Stimulated activated CD8-positive, alpha-beta memory T cell treated with anti-CD3 and anti-CD28 coated beads, Interleukin-4, amount 100 ng/mL, for 48 hours (primary cell): ENCODE data around the gene CCT5.
"Not testable (repeated sequence)": the region's sequence is repeated elsewhere in the genome, so short reads cannot be mapped to it uniquely, and the experiment has no call there.

Experiments
- DNase-seq: peaks from one replicate; pipeline ENCODE4 v3.0.0-alpha.2; 2020

The CCT5 gene

DNA sequence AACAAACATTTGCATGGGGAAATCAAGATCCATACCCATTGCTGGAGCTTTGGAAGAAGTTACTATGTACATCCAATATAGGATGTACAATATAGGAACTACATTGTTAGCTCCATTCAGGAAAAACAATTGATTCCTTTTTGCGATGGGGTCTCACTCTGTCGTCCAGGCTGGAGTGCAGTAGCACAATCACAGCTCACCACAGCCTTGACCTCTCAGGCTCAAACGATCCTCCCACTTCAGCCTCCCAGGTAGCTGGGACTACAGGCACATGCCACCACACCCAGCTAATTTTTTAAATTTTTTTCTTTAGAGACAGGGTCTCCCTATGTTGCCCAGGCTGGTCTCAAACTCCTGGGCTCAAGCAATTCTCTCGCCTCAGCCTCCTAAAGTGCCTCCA lies 2.9 kb upstream of the CCT5 start:
- not testable (repeated sequence) for DNase-seq

GRCh38 chr5:10248378-10249260 lies 1.5 kb upstream of the CCT5 start:
- no peak for DNase-seq

GRCh38 chr5:10250806-10251276 lies 761 bp downstream of the CCT5 start:
- DNase-seq, result no peak

- DNase-seq, result no peak
Observed at GRCh38 chr5:10251405-10251804, 1.3 kb downstream of the CCT5 start.

DNA sequence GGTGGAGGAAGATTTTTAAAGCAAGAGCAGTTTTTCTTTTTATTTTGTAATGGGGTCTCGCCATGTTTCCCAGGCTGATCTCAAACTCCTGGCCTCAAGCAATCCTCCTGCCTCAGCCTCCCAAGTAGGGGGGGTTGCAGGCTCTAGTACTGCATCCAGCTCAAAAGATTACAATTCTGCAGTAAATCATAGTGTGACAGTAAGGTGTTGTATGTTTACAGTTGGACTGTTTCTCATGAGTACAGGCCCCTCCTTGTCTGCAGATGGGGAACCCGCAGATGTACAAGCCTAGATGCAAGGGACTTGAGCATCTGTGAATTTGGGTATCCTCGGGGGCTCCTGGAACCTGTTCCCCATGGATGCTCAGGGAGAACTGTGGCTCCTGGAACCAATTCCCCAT lies 3.3 kb downstream of the CCT5 start:
- no peak for DNase-seq

GRCh38 chr5:10254686-10255085 lies 4.6 kb downstream of the CCT5 start:
- DNase-seq, result no peak

DNA sequence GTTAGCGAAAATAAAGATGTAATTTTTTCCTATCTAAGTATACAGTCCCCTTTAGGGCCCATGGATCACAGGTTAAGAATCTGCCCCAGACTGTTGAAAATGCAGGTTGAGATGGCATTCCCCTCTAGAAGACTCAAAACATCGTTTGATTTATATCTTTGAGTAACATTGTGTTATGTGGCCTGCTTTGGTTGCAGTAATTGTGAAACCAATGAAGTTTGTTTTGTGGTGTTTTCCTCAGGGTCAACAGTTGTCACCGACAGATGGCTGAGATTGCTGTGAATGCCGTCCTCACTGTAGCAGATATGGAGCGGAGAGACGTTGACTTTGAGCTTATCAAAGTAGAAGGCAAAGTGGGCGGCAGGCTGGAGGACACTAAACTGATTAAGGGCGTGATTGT lies 7.8 kb downstream of the CCT5 start:
- no peak for DNase-seq

- no peak for DNase-seq
Observed at GRCh38 chr5:10259899-10260298, 9.8 kb downstream of the CCT5 start.

DNA sequence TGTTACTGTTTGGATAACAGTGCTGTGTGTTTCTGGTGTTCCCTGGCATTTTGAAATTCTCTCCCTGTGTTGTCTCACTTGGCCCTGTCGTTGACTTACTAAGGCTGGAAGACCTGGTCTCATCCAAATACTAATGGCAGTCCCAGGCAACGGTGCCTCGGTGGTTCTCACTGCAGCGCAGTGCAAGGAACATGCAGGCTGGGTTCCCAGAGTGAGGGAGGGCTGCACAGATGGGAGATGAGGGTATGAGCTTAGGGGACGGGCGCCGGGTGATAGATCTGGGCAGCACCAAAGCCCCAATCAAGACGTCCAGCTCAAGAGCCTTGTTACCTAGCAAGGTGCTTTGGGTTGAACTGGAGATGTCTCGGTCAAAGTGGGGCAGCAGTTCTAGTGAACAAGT lies 11.0 kb downstream of the CCT5 start:
- DNase-seq, result no peak

GRCh38 chr5:10262121-10262774 lies 12.2 kb downstream of the CCT5 start:
- no peak for DNase-seq

DNA sequence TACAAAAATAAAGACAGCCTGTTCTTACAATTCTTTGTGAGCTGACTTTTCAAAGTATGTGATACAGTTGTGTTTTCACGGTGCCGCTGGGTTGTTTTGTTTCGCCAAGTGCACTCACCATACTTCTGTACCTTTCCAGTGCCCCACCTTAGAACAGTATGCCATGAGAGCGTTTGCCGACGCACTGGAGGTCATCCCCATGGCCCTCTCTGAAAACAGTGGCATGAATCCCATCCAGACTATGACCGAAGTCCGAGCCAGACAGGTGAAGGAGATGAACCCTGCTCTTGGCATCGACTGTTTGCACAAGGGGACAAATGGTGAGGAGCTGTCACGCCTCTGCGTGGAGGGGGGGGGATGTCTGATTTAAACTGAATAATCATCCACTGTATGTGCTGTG lies 12.9 kb downstream of the CCT5 start:
- DNase-seq, result no peak

DNA sequence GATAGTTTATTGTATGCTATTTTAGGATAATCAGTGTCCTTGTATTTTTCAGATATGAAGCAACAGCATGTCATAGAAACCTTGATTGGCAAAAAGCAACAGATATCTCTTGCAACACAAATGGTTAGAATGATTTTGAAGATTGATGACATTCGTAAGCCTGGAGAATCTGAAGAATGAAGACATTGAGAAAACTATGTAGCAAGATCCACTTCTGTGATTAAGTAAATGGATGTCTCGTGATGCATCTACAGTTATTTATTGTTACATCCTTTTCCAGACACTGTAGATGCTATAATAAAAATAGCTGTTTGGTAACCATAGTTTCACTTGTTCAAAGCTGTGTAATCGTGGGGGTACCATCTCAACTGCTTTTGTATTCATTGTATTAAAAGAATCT lies 14.5 kb downstream of the CCT5 start:
- DNase-seq, result no peak

GRCh38 chr5:10265245-10266109 lies 15.4 kb downstream of the CCT5 start:
- no peak for DNase-seq

- DNase-seq, result no peak
Observed at GRCh38 chr5:10266137-10266536, 16.1 kb downstream of the CCT5 start.

GRCh38 chr5:10266839-10267238 lies 16.8 kb downstream of the CCT5 start:
- DNase-seq, result no peak

DNA sequence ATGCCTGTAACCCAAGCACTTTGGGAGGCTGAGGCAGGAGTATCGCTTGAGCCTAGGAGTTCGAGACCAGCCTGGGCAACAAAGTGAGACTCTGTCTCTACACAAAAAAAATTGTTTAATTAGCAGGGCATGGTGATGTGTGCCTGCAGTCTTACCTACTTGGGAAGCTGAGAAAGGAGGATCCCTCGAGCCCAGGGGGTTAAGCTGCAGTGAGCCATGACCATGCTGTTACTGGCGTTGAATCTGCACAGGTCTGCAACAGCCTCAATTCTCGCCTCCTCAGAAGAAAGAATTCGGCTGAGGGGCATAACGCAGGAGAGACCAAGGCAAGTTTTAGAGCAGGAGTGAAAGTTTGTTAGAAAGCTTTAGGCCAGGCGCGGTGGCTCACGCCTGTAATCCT lies 18.0 kb downstream of the CCT5 start:
- no peak for DNase-seq

DNA sequence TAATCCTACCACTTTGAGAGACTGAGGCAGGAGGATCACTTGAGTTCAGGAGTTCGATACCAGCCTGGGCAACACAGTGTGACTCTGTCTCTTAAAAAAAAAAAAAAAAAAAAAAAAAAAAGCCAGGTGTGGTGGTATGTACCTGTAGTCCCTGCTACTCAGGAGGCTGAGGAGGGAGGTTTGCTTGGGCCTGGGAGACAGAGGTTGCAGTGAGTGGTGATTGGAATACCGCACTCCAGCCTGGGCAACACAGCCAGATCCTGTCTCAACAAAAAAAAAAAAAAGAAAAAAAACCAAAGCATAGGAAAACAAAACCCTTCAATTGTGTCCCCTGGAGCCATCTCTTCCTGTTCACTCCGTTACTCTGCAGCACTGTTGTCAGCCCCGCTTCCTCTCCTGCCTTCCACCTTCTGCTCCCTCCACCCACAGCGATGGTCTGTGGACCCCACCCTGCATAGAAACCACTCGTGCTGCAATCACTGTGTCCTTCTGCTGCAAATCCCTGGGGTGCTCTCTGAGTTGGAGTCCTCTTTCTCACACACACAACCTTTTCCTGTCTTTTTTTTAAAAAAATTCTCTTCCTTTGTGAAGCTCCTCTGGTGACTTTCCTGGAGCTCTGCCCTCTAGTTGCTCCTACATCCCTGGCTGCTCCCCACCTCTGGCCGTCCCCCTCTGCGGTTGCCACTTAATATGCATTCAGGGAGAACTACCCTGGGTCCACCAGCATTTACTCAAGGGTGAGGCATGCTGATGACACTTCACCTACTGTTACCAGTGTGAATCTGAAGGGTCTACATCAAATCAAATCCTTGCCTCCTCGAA lies 22.2 kb downstream of the CCT5 start:
- DNase-seq, result no peak

GRCh38 chr5:10272875-10273209 lies 22.8 kb downstream of the CCT5 start:
- not testable (repeated sequence) for DNase-seq

DNA sequence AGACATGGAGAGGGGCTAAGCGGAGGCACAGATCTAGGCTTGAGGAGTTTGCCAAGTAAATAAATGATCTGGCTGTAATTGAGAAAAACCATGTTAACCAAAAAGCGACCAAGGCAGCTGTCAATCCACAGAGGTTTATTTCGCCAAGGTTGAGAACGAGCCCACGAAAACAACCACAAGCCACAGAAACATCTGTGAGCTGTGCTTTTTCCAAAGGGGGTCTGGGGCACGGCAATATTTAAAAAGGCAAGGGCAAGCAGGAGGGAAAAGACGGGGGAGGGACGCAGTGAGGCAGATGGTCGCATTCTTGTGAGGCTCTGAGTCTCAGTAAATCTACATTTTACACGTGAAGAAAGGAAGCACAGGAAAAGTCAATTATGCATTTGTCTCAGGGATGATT lies 25.4 kb downstream of the CCT5 start:
- DNase-seq, result no peak

GRCh38 chr5:10275991-10276390 lies 25.9 kb downstream of the CCT5 start:
- no peak for DNase-seq

GRCh38 chr5:10276691-10277090 lies 26.6 kb downstream of the CCT5 start:
- no peak for DNase-seq

- DNase-seq, result no peak
Observed at GRCh38 chr5:10277773-10278630, 27.9 kb downstream of the CCT5 start.
